ENCODE data around the gene INTS3. TPM values are rescaled to one million over a fixed set of nuclear protein-coding genes. Genes with fewer than 3 reads are reported as not detected.
A peak's percentile ranks its signal among the peaks of the same experiment; 100 is the strongest.
"Not testable (repeated sequence)": the region's sequence is repeated elsewhere in the genome, so short reads cannot be mapped to it uniquely, and the experiment has no call there.

INTS3 gene
- total and polyA plus RNA-seq, 7 donors: 11.3 to 29.0 (median 22.1) TPM

DNA sequence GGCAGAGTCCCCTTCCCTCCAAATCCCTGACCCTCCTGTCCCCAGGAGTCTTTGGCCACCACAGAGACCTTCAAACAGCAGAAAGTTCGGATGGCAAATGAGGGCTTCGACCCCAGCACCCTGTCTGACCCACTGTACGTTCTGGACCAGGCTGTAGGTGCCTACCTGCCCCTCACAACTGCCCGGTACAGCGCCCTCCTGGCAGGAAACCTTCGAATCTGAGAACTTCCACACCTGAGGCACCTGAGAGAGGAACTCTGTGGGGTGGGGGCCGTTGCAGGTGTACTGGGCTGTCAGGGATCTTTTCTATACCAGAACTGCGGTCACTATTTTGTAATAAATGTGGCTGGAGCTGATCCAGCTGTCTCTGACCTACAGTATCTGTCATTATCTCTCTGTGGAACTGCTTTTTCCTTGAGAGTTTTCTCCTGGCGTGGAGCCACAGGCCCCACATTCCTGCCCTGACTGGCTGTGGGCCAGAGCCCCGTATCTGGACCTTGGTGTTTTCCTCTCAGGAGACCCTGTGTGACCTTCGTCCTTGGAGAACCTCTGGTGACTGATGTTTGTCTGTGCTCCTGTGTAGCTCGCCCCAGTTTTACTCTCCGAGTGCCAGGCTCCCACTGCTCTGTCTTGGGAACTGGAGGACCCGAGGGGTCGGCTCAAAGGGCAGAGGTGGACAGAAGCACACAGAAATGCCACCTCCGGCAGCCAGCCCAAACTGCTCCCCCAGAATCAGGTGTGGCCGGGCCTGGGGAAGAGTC lies 52.1 kb downstream of the INTS3 start:
- no peak for DNase-seq
- 69 to 71% (median 69%) methylated on average over 17 of the region's 17 CpGs for WGBS, 3 donors
- intact Hi-C loops (cut with DNase I): no loop called here

DNA sequence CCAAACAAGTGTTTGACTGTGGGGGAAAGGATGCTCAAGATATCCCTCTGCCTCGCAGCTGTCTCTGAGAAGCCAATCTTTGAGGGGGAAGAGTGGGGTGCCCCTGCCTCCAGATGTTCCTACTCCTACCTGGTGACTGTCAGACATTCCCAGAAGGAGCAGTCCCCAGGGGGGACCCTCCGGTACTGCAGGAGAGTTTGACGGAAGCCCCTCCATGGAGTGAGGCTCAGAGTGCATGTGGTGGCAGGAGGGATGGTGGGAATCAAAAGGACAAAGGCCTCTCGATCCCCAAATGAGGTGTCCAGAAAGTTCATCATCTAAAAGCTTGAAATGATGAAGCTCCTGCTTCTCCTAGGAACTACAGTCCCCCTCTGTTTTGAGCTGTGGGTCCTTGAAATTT lies 52.7 kb downstream of the INTS3 start:
- H3K27ac ChIP-seq: no peak overlapping the region
- ATAC-seq: no peak

More for the DNA sequence above, 52.1 kb downstream of the INTS3 start:
- Histone ChIP-seq H3K4me3 (no peak overlapping the region), H3K27ac (no peak overlapping the region), H3K4me1 (peaks cover 37% of the 10 kb centered on the region), H3K9me3 (no peaks in the 10 kb centered on the region), H3K27me3 (ENCODE audit: insufficient read depth in 3 of 3, low read length in 2 of 3) (no peaks in the 10 kb centered on the region), H3K36me3 (ENCODE audit: insufficient read depth in 1 of 2, low read depth in 1 of 2) (no peaks in the 10 kb centered on the region)
- TF ChIP-seq, protein P1, sequence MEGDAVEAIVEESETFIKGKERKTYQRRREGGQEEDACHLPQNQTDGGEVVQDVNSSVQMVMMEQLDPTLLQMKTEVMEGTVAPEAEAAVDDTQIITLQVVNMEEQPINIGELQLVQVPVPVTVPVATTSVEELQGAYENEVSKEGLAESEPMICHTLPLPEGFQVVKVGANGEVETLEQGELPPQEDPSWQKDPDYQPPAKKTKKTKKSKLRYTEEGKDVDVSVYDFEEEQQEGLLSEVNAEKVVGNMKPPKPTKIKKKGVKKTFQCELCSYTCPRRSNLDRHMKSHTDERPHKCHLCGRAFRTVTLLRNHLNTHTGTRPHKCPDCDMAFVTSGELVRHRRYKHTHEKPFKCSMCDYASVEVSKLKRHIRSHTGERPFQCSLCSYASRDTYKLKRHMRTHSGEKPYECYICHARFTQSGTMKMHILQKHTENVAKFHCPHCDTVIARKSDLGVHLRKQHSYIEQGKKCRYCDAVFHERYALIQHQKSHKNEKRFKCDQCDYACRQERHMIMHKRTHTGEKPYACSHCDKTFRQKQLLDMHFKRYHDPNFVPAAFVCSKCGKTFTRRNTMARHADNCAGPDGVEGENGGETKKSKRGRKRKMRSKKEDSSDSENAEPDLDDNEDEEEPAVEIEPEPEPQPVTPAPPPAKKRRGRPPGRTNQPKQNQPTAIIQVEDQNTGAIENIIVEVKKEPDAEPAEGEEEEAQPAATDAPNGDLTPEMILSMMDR (IDR thresholded peaks at IDR 0.05): no peak
- ATAC-seq: no peak

DNA sequence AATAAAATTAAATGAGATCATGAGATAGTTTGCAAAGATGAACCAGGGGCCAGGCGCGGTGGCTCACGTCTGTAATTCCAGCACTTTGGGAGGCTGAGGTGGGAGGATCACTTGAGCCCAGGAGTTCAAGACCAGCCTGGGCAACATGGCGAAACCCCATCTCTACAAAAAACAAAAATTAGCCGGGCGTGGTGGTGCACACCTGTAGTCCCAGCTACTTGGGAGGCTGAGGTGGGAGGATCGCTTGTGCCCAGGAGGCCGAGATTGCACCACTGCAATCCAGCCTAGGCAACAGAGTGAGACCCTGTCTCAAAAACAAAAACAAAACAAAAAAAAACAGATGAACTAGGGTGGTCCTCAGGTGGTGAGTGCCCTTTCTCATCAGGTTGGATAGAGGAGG lies 54.8 kb downstream of the INTS3 start:
- Histone ChIP-seq H3K4me3 (peak overlapping the region; percentile 80), H3K4me1 (peaks cover 22% of the 10 kb centered on the region), H3K27ac (peak overlapping the region; percentile 96)
- intact Hi-C loops (cut with DNase I); DNase-seq; H3K9me3 ChIP-seq; H3K36me3 ChIP-seq (ENCODE audit: insufficient read depth in 1 of 2, low read depth in 1 of 2); ATAC-seq; H3K27me3 ChIP-seq (ENCODE audit: insufficient read depth in 3 of 3, low read length in 2 of 3): not testable (repeated sequence)
- WGBS, 3 donors: 92 to 93% (median 93%) methylated on average over 8 of the region's 8 CpGs

More for the DNA sequence above, 52.7 kb downstream of the INTS3 start:
- DNase-seq: no peak
- Histone ChIP-seq H3K4me1 (peaks cover 32% of the 10 kb centered on the region), H3K9me3 (no peaks in the 10 kb centered on the region), H3K4me3 (no peak overlapping the region), H3K27me3 (ENCODE audit: insufficient read depth in 3 of 3, low read length in 2 of 3) (no peaks in the 10 kb centered on the region), H3K36me3 (ENCODE audit: insufficient read depth in 1 of 2, low read depth in 1 of 2) (no peaks in the 10 kb centered on the region)
- WGBS, 3 donors: 70 to 79% (median 77%) methylated on average over 4 of the region's 4 CpGs
- intact Hi-C loops (cut with DNase I): no loop called here
- TF ChIP-seq, protein P1 (IDR thresholded peaks at IDR 0.05): no peak

DNA sequence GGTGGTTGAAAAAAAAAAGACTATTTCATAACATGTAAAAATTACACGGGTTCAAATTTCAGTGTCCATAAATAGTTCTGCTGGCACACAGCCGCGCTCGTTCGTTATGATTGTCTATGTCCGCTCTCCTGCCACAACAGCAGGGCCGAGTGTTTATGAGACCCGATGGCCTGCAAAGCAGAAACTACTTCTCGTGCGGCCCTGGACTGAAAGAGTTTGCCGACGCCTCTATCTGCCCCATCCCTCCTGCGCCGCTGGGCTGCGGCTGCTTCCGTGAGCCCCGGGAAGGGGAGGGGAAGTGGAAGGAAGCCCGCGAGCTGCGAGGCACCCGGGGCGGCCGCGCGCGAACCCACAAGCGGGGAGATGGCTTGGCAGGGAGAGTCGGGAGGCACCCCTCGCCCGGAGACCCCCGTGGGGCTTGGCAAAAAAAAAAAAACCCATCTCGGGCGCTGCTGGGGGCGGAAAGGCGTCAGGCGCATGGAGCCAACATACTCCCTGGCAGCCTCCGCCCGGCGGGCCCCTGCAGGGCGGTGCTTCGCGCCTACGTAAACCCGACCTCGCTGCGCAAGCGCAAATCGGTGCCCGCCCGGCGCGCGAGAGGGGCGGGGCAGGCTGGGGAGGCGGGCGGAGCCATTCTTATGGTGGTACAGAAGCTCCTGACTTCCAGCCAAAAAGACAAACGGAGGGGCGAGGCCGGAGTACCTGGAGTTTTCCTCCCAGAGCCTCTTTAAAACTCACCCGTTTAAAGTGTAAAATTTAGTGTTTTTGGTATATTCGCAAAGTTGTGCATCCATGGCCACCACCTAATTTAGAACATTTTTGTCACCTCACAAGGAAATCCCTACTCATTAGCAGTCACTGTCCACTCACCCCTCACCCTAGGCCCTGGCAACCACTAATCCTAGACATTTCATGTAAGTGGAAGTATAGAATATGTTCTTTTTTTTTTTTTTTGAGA lies 55.7 kb downstream of the INTS3 start:
- DNase-seq (peak; percentile 90 to 96), ATAC-seq (peak; percentile 96 to 98 (median 96))
- H3K36me3 ChIP-seq (ENCODE audit: insufficient read depth in 1 of 2, low read depth in 1 of 2): no peaks in the 10 kb centered on the region
- peaks cover 14% of the 10 kb centered on the region for H3K4me1 ChIP-seq
- H3K4me3 ChIP-seq: peak overlapping the region; percentile 80
- 0 to 1% (median 0%) methylated on average over 51 to 61 of the region's 61 CpGs for WGBS, 3 donors
- intact Hi-C loops (cut with DNase I): no loop called here
- peak overlapping the region; percentile 96 for H3K27ac ChIP-seq
- TF ChIP-seq, protein P1 (IDR thresholded peaks at IDR 0.05): no peak
- no peaks in the 10 kb centered on the region for H3K27me3 ChIP-seq (ENCODE audit: insufficient read depth in 3 of 3, low read length in 2 of 3)
- H3K9me3 ChIP-seq: no peaks in the 10 kb centered on the region
